Activated CD4-positive, CD25-positive, alpha-beta regulatory T cell treated with anti-CD3 and anti-CD28 coated beads, Interleukin-2, amount 50 U/mL, for 24 hours (primary cell): ENCODE data around the gene SPPL3.
"Not testable (repeated sequence)": the region's sequence is repeated elsewhere in the genome, so short reads cannot be mapped to it uniquely, and the experiment has no call there.

Source experiments
- ATAC-seq, 2 donors: fragments of 150-1000 bp; cut with Tn5 transposase; one replicate each; pipeline ENCODE4 v1.10.0; 2021; ENCODE audit warnings: mild to moderate bottlenecking in 1 of 2, moderate library complexity in 1 of 2

Gene SPPL3

DNA sequence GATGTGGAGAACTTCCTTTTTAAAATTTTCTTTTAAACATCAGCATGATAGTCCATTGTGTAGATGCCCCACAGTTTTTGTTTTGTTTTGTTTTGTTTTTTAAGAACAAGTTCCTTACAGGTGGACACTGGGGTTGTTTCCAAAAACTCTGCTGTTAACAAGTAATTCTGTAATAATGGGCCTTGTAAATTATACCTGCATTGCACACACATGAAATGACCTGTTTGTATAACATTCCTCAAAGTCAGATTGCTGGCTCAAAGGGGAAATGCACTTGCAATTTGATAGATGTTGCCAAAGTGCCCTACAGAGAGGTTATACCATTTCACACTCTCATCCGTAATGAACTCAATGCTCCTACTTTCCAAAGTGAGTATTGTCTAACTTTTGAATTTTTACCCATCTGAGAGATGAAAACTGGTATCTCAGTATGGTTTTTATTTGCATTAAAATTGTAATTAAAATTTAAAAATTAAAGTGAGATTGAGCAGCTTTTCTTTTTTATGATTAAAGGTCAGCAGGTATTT is 89.2 kb downstream of the SPPL3 start:
- no peak for ATAC-seq

DNA sequence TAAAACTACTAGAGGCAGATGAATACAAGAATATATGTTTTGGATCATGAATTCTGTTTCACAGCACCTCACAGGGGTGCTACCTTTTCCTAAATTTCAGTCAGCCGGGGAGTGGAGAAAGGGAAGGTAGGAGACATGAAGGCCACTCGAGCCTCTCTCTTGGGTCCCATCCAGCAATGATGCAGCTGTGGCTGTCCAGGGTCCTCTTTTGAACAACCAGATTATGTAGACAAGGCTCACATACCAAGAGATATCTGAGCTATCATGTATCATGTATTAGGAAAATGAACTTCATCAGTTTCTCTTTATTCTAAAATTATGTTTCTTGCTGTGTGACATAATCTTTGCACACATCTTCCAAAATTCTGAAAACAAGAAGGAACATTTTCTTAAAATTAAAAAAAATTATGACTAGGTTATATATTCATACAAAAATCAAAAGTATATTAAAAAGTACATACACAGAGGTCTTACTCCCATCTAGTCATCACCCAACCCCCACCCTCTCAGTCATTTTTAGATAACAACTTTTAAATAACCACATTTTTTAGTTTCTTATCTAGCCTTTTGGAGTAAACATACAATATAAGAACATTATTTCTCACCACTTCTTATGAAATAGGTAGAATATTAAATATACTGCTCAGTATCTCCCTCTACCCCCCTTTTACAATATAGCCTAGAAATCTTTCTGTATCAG is 89.8 kb downstream of the SPPL3 start:
- peak; percentile 74 for ATAC-seq

- no peak for ATAC-seq
Measured at GRCh38 chr12:120813588-120814153, 90.5 kb downstream of the SPPL3 start.

- no peak for ATAC-seq
Measured at GRCh38 chr12:120810021-120810420, 94.1 kb downstream of the SPPL3 start.

DNA sequence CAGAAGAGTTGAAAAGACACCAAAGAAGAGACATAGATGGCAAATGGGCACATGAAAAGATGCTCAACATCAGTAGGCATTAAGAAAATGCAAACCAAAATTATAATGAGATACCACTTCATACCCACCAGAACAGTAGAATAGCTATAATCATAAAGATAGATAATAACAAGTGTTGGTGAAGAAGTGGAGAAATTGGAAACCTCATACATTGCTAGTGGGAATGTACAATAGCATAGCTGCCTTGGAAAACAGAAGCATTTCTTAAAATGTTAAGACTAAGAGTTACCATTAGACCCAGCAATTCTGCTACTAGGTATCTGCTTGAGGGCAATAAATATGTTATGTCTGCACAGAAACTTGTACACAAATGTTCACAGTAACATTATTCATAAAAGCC is 99.7 kb downstream of the SPPL3 start:
- ATAC-seq, result no peak

- no peak for ATAC-seq
Measured at GRCh38 chr12:120801146-120801545, 103.0 kb downstream of the SPPL3 start.

DNA sequence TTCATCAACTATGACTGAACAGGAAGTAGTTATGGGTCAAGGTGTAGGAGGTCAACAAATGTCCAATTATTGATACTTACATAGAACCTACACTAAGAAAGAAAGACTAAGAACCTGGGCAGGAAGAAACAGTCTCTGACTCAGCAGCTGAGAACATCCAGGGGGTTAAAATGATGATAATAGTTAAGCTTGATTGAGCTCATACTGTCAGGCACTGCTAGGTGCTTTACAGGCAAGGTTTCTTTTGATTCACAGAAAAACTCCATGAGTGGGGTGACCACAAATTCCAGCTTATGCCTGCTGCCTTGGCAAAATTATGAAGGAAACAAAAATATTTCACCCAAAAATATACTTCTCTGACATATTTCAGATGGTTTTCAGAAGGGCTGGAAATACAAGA is 103.5 kb downstream of the SPPL3 start:
- peak; percentile 44 to 68 for ATAC-seq

GRCh38 chr12:120799243-120800045 is 104.7 kb downstream of the SPPL3 start:
- no peak for ATAC-seq

GRCh38 chr12:120798696-120799095 is 105.5 kb downstream of the SPPL3 start:
- no peak for ATAC-seq

DNA sequence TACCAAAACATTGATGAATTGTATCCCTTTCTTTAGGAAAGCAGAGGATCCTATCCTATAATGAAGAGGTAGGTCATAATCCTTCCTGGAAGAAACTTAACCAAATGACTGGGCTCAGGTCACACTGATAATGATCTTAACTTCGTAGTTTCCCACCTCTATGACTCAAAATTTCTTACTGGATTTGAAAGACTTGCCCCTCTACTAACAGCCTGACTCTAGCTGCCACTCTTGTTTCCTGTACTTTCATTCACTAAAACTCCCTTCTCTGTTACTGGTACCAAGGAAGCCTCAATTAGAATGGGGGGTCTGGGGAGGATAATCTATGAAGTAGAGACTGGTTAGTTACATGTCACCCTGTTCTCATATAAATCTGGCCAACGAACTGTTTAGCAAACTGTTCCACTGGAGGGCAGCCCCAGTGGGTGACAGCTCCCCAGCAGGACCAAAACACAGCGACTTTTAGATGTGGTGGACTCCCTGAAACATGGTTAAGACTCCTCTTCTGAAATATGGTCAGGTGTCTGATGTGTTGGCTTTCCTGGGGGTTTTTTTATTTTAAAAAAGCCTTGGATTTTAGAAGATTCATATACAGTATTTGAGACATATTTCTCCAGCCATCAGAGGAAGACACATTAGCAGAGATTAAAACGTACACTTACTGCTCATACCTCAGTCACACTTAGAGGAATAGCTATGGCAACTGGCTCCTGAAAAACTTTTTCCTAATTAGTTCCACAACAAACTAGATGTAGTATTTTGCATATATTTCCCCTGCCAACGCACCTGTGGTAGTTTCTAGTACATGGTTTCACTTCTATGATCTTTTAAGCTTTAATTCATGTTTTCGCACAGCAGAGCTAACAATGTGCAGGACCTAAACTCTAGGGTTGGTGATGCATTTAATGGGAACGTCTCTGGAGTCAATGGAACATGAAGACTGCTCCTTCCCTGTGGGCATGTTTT is 106.2 kb downstream of the SPPL3 start:
- ATAC-seq, result peak; percentile 38 to 55

DNA sequence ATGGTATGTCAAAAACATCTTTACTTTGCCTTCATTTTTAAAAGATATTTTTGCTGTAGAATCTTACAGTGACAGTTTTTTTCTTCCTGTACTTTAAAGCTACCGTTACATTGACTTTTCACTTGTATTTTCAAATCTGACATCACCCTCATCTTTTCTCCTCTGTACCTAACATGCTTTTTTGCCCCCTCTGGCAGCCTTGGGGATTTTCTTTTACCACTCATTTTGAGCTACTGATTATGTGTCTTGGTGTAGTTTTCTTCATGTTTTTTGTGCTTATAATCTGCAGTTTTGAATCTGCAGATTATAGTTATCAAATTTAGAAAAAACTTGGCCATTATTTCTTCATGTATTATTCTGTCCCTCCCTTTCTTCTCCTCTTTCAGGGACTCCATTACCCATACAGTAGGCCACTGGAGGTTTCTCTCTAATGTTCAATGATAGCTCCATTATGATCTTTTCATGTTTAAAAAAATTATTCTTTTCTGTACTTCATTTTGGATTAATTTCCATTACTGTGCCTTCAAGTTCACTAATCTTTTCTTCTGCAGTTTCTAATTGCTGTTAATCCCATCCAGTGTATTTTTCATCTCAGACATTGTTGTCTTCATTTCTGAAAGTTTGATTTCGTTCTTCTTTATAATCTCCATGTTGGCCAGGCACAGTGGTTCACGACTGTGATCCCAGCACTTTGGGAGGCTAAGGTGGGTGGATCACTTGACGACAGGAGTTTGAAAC is 108.5 kb downstream of the SPPL3 start:
- ATAC-seq, result no peak

- no peak for ATAC-seq
Measured at GRCh38 chr12:120793357-120793756, 110.8 kb downstream of the SPPL3 start.

DNA sequence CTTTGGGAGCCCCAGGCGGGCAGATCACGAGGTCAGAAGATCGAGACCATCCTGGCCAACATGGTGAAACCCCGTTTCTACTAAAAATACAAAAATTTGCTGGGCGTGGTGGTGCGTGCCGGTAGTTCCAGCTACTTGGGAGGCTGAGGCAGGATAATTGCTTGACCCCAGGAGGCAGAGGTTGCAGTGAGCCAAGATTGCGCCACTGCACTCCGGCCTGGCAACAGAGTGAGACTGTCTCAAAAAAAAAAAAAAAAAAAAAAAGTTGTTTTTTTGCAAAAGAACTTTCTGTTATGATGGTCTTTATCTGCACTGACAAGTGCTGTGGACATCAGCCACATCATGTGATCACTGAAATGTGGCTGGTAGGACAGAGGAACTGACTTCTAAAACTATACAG is 111.7 kb downstream of the SPPL3 start:
- ATAC-seq, result not testable (repeated sequence)

- ATAC-seq, result no peak
Measured at GRCh38 chr12:120791669-120792176, 112.4 kb downstream of the SPPL3 start.

DNA sequence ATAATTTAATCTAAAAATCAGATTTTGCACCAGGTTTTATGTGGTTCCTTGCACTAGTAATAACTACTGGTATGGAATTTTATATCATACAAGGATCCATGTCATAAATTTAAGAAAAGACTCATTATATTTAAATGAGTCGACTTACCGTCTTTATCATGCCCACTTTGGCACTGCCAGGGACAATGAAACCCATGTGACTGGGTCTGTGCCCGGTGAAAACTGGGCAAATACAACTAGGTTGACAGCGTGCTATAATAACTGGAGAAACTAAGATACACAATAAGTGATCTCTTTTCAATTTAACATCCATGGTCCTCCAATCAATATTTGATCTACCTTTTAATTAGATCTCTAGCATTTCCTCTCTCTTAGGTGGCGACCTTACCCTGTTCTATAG is 114.0 kb downstream of the SPPL3 start:
- no peak for ATAC-seq

DNA sequence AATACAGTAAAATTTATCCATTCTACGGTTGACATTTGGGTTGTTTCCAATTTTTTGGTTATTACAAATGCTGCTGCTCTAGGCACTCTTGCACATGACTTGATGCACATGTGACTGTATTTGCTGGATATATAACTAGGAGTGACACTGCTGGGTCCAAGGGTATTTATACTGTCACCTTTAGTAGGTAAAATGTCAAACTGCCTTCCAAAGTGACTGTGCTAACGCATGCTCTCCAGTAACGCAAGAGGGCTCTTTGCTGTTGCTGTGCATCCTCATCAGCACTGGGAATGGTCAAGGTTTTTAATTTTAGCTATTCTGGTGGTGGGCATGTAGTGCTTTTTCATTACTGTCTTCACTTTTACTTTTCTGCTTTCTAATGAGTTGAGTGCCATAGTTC is 116.3 kb downstream of the SPPL3 start:
- no peak for ATAC-seq

GRCh38 chr12:120784804-120785203 is 119.4 kb downstream of the SPPL3 start:
- ATAC-seq, result peak; percentile 35 to 59

GRCh38 chr12:120783197-120783596 is 121.0 kb downstream of the SPPL3 start:
- peak; percentile 28 to 62 for ATAC-seq

GRCh38 chr12:120775862-120776552 is 128.2 kb downstream of the SPPL3 start:
- ATAC-seq, result no peak

DNA sequence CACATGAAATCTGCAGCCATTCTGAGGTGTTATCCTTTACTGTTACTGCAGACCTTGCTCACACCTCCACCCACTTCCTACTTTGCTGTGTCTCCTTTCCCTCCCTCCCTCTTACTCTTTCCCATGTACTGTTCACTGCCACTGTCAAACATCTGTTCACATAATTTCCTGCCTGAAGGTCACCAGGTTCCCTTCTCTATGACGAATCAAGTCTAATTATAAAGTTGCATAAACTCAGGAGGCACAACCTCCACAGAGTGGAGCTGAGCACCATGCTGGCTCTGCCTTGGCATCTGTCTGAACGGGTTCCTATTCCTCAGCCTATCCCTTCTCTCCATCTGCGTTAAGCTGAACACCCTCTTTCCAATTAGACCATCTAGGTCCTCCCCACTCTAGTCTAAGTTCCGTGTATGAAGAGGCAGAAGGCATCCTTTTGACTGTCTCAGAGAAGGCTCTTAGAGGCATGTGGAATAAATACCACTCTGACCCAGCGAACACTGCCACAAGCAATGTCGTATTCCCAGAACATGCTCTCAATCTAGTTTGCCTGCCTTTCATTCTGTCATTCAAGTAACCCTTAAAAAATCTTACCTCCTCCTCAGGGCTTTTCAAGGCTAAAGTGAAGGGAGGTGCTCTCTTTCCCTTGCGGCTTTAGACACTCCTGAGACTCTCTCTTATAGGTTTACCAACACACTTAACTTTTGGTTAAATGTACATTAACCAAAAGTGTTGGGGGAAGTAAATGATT is 129.8 kb downstream of the SPPL3 start:
- ATAC-seq, result no peak
